NCI-H1105 treated with DMSO at 0.1 percent for 48 hours (cell line): ENCODE data around the gene CCDC107.
"Not testable (repeated sequence)": the region's sequence is repeated elsewhere in the genome, so short reads cannot be mapped to it uniquely, and the experiment has no call there.

Experiments used
- DNase-seq: peaks from one replicate; lab custom pipeline; 2025; lab: John Stamatoyannopoulos, UW

The CCDC107 gene

GRCh38 chr9:35658137-35658967 is at the start of gene CCDC107:
Gene CCDC107, plus strand, starts transcription at chr9:35658292. Its CDS starts 88 bp downstream, at chr9:35658380.
- DNase-seq: peak; percentile 81

DNA sequence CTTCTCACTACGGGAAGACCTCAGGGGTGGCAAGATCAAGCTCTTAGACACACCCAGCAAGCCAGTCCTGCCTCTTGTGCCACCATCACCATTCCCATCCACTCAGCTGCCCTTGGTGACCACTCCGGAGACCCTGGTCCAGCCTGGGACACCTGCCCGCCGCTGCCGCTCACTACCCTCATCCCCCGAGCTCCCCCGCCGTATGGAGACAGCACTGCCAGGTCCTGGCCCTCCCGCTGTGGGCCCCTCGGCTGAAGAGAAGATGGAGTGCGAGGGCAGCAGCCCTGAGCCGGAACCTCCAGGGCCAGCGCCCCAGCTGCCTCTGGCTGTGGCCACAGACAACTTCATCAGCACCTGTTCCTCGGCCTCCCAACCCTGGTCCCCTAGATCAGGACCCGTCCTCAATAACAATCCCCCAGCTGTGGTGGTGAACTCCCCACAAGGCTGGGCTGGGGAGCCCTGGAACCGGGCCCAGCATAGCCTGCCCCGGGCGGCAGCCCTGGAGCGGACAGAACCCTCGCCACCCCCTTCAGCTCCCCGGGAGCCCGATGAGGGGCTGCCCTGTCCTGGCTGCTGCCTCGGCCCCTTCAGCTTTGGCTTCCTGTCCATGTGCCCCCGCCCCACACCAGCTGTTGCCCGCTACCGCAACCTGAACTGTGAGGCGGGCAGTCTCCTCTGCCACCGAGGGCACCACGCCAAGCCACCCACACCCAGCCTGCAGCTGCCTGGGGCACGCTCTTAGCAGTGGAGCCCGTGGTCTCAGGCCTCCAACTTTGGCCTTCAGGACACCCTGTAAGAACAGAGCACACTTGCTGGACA is 48.9 kb upstream of the CCDC107 start:
- DNase-seq: no peak

DNA sequence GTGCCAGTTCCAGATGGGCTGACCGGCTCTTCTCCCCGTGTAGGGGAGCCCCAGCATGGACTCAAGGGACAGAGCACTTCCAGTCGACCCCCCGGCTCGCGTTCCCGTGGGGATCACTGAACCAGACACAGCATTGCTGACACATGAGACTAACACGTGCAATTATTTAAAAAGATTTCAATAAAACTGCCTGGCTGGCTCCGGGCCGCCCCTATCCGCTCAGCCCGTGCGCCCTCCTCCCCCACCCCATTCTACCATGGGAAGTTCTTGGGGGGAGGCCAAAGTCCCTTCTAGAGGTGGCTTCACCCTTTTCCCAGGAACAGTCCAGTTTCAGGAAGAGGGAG is 48.3 kb upstream of the CCDC107 start:
- DNase-seq: no peak

DNA sequence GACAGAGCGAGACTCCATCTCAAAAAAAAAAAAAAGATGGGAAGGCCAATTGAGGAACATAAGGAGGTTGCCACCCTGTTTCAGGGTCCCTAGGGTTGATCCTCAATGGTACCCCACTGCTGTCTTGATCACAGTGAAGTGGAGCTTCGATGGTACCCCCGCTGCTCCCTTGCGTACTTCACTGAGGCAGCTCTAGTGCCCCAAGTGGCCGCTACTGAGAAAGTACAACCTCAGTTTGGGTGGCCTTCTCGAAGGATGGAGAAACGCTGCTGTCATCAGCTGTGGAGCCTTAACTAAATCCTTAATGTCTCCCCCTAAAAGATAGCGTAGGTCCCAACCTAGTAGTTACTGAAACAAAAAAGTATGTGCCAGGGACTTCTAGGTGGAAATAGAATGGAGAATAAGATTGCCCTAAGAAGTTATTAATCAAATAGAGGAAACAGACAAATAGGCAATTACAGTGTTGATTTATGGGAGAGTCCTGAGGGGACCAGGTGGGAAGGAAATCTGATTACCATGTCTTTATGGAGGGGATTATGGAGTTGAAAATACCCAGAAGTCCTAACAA is 46.8 kb upstream of the CCDC107 start:
- peak; percentile 31 for DNase-seq

GRCh38 chr9:35612066-35612465 is 46.0 kb upstream of the CCDC107 start:
- DNase-seq: not testable (repeated sequence)

DNA sequence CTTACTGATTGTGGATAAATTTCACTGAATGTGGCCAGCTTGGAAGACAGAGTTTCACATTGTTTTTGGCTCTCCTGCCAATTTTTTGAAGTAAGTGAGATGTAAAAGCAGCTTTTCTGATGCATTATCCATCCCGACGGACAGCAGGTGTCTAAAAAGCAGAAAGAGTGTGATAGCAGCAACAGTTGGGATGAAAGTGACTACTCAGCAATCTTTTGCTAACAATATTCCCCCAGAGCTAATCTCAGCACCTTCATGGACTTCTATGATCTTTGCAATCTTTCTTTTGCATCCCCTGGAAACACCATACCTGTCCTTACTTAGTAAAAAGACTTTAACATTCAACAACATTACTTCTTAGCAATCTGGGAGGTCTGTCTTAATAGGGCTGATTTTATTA is 45.2 kb upstream of the CCDC107 start:
- DNase-seq: no peak

DNA sequence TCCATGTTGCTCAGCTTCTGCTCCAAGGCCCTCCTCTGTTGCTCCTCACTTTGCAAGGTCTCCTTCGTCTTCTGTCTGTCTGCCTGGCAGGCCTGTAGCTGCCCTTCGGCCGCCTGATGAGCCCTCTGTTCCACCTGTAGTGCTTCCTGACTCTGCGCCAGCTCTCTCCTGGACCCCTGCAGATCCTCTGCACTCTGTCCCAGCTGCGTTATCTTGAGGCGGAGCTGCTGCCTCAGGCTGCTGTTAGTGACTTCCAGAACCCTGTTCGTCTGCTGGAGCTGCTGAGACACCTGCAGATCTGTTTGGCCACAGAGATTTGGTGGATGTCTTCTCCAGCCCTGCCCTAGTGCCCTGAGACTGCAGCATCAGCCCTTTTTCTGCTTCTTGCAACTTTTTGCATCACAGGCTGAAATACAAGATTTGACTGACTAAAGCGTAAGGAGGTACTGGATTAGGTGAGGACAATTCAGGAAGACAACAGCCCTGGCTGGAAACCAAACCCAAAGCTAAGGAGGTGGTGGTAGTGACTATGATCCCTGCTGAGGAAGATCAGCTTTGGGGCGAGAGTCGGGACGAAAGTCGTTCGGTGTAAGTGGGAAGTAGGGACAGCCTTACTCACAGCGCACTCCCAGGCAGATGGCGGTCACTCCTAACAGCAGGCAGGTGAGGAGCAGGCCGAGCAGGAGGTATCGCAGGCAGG is 42.0 kb upstream of the CCDC107 start:
- no peak for DNase-seq

GRCh38 chr9:35616681-35617459 is 41.2 kb upstream of the CCDC107 start:
- DNase-seq: no peak

DNA sequence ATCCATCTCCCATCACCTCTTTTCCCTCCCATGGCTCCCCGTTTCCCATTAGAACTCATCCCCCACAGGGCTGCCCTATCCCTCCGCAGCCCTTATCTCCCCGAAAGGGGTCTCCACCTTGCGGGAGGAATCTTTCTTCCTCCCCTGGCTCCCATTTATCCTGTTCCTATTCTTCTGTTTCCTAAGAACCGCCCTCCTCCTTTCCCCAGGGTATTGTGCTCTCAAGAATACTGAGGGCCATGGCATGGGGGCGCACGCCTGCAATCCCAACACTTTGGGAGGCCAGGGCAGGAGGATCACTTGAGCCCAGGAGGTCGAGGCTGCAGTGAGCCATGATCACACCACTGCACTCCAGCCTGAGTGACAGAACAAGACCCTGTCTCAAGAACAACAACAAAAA is 40.5 kb upstream of the CCDC107 start:
- no peak for DNase-seq

DNA sequence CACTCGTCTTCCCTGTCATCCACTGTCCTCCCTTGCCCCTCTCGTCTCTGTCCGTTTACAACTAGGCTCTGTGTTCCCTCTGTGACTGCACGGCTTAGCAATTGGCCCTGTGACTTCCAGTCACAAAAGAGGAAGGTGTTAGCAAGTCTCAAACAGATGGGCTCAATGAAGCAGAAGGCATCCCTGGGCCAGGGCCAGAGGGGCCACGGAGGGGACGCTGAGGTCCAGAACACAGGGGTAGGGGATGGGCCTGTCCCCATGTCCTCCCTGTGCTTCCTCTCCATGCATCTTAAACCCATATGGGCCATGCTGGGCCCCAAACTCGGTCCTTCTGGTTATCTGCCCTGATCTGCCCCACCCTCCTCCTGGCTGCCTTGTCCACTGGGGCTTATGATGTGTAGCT is 39.8 kb upstream of the CCDC107 start, which contains the start of gene CD72:
Gene CD72 (minus strand): TSS at position 89 of the 403 bp plus-strand sequence. CDS start 110 bp downstream, outside the sequence.
- DNase-seq: no peak

GRCh38 chr9:35618854-35619799 is 39.0 kb upstream of the CCDC107 start:
- DNase-seq: no peak

DNA sequence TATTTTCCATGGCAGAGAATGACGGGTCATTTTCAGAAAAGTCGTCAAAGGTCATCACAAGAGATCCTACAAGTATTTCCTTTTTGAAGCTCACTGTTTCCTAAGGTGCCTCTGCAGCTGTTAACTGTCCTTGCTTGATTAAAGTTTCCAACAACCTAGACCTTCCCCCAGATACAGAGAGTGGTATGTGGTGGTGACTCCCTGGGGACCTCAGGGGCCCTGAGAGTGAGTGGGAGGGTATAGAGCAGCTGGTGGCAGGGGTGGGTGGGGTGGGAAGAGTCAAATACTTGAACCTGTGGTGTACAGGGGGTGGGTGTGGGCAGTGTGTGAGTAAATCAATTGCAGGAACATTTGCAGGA is 38.3 kb upstream of the CCDC107 start:
- DNase-seq: no peak

DNA sequence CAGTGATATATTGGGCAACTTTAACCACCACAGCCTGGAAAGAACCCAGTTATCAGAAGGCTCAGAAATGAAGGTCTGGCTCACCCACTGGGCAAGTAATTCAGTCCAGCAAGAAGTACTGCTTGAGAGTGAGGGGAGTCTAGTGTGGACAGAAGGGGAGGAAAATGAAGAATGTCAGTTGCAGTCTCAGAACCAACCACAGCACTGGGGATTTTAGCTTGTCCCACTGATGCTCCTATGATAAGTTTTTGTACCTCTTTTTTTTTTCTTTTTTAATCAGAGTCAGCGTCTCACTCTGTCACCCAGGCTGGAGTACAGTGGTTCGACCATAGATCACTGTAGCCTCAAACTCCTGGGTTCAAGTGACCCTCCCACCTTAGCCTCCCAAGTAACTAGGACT is 30.5 kb upstream of the CCDC107 start:
- no peak for DNase-seq

DNA sequence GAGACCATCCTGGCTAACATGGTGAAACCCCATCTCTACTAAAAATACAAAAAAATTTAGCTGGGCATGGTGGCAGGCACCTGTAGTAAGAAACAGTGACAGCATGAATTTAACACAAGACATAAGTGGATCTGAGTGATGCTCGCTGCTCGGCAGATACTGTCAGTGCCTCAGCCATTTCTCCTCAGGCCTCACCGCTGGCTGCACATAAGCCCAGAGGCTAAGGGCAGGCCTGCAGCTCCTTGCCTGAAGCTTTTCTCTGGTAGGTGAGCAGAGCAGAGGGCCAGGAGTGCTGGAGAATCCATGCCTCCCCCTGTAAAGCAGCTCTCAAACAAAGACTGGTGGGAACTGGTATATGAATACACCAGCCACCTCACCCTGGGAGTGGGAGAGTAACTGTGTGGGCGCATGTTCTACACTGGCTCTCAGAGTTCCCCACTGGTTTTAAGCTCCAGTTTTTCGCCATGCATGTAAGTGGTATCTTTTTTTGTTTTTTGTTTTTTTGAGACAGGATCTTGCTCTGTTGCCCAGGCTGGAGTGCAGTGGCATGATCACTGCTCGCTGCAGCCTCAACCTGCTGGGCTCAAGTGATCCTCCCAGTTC is 29.6 kb upstream of the CCDC107 start:
- no peak for DNase-seq

DNA sequence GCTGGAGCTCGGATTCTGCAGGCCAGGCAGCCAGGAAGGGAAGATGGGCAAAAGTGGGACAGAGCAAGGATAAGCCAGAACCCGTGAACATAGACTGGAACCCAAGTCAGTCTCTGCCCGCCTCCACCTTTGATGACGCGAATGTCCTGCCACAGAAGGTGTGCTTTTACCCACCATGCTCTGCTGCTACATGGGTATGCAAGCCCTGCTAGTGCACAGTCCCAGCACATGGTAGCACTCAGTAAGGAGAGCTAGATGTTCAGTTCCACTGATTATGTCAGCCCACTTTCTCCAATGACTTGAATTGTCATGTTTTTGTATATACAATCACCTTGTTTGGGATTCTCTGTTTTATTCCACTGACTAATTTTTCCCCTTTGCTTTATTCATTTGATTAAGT is 28.5 kb upstream of the CCDC107 start:
- DNase-seq: no peak

- no peak for DNase-seq
Measured at GRCh38 chr9:35635730-35636129, 22.4 kb upstream of the CCDC107 start.

- DNase-seq: no peak
Measured at GRCh38 chr9:35636135-35636876, 21.8 kb upstream of the CCDC107 start.

DNA sequence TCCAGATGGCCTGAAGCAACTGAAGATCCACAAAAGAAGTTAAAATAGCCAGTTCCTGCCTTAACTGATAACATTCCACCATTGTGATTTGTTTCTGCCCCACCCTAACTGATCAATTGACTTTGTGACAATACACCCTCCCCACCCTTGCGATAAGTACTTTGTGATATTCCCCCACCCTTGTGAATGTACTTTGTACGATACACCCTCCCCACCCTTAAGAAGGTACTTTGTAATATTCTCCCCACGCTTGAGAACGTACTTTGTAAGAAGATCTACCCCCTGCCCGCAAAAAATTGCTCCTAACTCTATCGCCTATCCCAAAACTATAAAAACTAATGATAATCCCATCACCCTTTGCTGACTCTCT is 21.2 kb upstream of the CCDC107 start:
- DNase-seq: not testable (repeated sequence)

DNA sequence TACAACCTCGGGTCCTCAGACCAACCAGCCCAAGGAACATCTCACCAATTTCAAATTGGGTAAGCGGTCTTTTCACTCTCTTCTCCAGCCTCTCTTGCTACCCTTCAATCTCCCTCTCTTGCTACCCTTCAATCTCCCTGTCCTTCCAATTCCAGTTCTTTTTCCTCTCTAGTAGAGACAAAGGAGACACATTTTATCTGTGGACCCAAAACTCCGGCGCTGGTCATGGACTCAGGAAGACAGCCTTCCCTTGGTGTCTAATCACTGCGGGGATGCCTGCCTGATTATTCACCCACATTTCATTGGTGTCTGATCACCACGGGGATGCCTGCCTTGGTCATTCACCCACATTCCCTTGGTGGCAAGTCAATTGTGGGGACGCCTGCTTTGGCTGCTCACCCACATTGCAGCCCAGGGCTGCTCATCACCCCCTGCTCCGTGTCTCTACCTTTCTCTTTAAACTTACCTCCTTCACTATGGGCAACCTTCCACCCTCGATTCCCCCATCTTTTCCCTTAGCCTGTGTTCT is 20.6 kb upstream of the CCDC107 start:
- DNase-seq: not testable (repeated sequence)
